GM12878 (cell line): ENCODE data around the gene SLC4A2. TPM values are rescaled to one million over a fixed set of nuclear protein-coding genes. Genes with fewer than 3 reads are reported as not detected.

Experiments
- BHLHE40 ChIP-seq, 2 experiments: fragments of 450-650 bp in 1 of 2; IDR thresholded peaks; 2 replicates each; pipeline ENCODE4 v1.6.1; 2011 to 2017; ENCODE audit warnings: low read depth in 2 of 2, borderline replicate concordance in 1 of 2, improper control_type of control experiment in 1 of 2, low read length in 1 of 2, mild to moderate bottlenecking in 1 of 2
- HSF1 ChIP-seq: fragments of 150-350 bp; IDR thresholded peaks from 2 replicates; pipeline ENCODE4 v1.6.1; 2014; ENCODE audit warnings: mild to moderate bottlenecking, low read depth, low read length
- MEF2A ChIP-seq: IDR thresholded peaks from 2 replicates; pipeline ENCODE4 v1.6.1; 2011; ENCODE audit warnings: low read depth, mild to moderate bottlenecking, low read length, moderate library complexity; ENCODE audit not compliant: insufficient read depth
- MYB ChIP-seq: fragments of 150-350 bp; IDR thresholded peaks from 2 replicates; pipeline ENCODE4 v1.6.1; 2014; ENCODE audit warnings: mild to moderate bottlenecking, low read depth, low read length, borderline replicate concordance
- MYC ChIP-seq: IDR thresholded peaks from 2 replicates; pipeline ENCODE4 v1.6.1; 2011; ENCODE audit warnings: mild to moderate bottlenecking, low read length, moderate library complexity, inconsistent platforms; ENCODE audit not compliant: insufficient read depth, insufficient replicate concordance, insufficient read length, severe bottlenecking
- NKRF ChIP-seq: fragments of 450-650 bp; conservative IDR thresholded peaks from 2 replicates; pipeline ENCODE4 v1.6.1; 2017; ENCODE audit warnings: mild to moderate bottlenecking, moderate library complexity
- PKNOX1 ChIP-seq: fragments of 450-650 bp; IDR thresholded peaks from 2 replicates; pipeline ENCODE4 v1.6.1; 2016; ENCODE audit warnings: mild to moderate bottlenecking
- POLR2A ChIP-seq: IDR thresholded peaks from 2 replicates; pipeline ENCODE4 v1.6.1; 2011; ENCODE audit warnings: low read depth, mild to moderate bottlenecking, low read length
- SPI1 ChIP-seq: IDR thresholded peaks from 2 replicates; pipeline ENCODE4 v1.6.1; 2011; ENCODE audit warnings: low read depth, mild to moderate bottlenecking, low read length, moderate library complexity, borderline replicate concordance; ENCODE audit not compliant: insufficient read depth
- TAF1 ChIP-seq: IDR thresholded peaks from 2 replicates; pipeline ENCODE4 v1.6.1; 2011; ENCODE audit warnings: mild to moderate bottlenecking, low read depth, low read length, borderline replicate concordance
- TCF12 ChIP-seq: IDR thresholded peaks from 2 replicates; pipeline ENCODE4 v1.6.1; 2011; ENCODE audit warnings: low read depth, mild to moderate bottlenecking, low read length
- WRNIP1 ChIP-seq: IDR thresholded peaks from 2 replicates; pipeline ENCODE4 v1.6.1; 2011; ENCODE audit warnings: low read depth, low read length, improper control_type of control experiment, borderline replicate concordance
- ZBTB40 ChIP-seq: fragments of 450-650 bp; IDR thresholded peaks from 2 replicates; pipeline ENCODE4 v1.6.1; 2016; ENCODE audit warnings: mild to moderate bottlenecking, moderate library complexity, borderline replicate concordance
- ZNF592 ChIP-seq: fragments of 450-650 bp; IDR thresholded peaks from 2 replicates; pipeline ENCODE4 v1.6.1; 2017; ENCODE audit warnings: mild to moderate bottlenecking, moderate library complexity
- polyA plus RNA-seq, 11 experiments: library from polyadenylated mRNA; depleted of rRNA in 4 of 11; unstranded in 6 of 11; stranded (reverse) in 5 of 11; fragments of >200 nt; fragmentation: Nextera tagmentation in 4 of 11; fragmentation: Illumina TruSeq in 1 of 11; extraction: Ambion mirVana in 4 of 11; extraction: Trizol in 1 of 11; gene quantifications; 1 replicate in 1 of 11; 2 replicates in 10 of 11; pipeline versions ENCODE4 v1.2.1 to v1.2.3, GENCODE V29; 2011 to 2016; ENCODE audit warnings: inconsistent platforms in 2 of 11, missing spikeins in 2 of 11, low read depth in 1 of 11
- total RNA-seq, 4 experiments: library from RNA; depleted of rRNA in 3 of 4; stranded (reverse); fragments of >200 nt in 3 of 4; fragmentation: Illumina TruSeq in 1 of 4; extraction: Trizol in 1 of 4; gene quantifications; 2 replicates each; pipeline versions ENCODE4 v1.2.1 to v1.2.3, GENCODE V29; 2013 to 2021

Gene SLC4A2
- total and polyA plus RNA-seq, 10 of the 15 experiments (the other 5 are each of a cell fraction or from before 2014, with no cell fraction given), result 2.7 to 78.6 (median 30.1) TPM

- no peak for TF ChIP-seq ZBTB40
- peak; percentile 61 for TF ChIP-seq MYC
- no peak for TF ChIP-seq HSF1
- no peak for TF ChIP-seq MEF2A
- TF ChIP-seq ZNF592, result no peak
- no peak for TF ChIP-seq PKNOX1
- peak; percentile 75; the same call in 1 of the 2 replicates for TF ChIP-seq NKRF
- TF ChIP-seq TAF1, result 0 out of 2 replicates have a peak, but pooled peaks have one; percentile 25
- TF ChIP-seq SPI1, result no peak
- TF ChIP-seq TCF12, result no peak
- peak; percentile 58; the same call in 1 of the 2 replicates for TF ChIP-seq POLR2A
- TF ChIP-seq WRNIP1, result no peak
- TF ChIP-seq BHLHE40 (IDR thresholded peaks at IDR 0.05; ENCODE audit: borderline replicate concordance in 1 of 2, low read depth in 2 of 2, low read length in 1 of 2), result peak in 1 of 2 experiments; percentile 69; a peak in 2 of 4 replicates
- TF ChIP-seq MYB, result no peak
These were observed 28.0 kb downstream of the SLC4A2 start (continued) for GRCh38 chr7:151087245-151088018.
